COR-L47 (cell line): ENCODE data around the gene EHBP1.
"Not testable (repeated sequence)": the region's sequence is repeated elsewhere in the genome, so short reads cannot be mapped to it uniquely, and the experiment has no call there.

Source experiments
- DNase-seq: peaks from one replicate; lab custom pipeline; 2025; lab: John Stamatoyannopoulos, UW

EHBP1 gene

DNA sequence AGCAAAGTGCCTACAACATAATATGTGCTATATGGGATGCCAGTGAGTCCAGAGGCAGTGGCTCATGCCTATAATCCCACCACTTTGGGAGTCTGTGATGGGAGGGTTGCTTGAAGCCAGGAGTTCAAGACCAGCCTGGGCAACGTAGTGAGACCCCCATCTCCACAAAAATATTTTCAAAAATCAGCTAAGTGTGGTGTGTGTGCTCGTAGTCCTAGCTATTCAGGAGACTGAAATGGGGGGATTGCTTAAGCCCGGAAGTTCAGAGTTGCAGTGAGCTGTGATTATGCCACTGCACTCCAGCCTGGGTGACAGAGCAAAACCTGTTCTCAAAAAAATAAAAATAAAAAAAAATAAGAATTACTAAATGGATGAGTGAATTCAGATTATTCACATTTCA is 368.5 kb downstream of the EHBP1 start:
- no peak for DNase-seq

GRCh38 chr2:63074399-63074798 is 368.9 kb downstream of the EHBP1 start:
- DNase-seq: not testable (repeated sequence)

- no peak for DNase-seq
These were observed 373.5 kb downstream of the EHBP1 start for GRCh38 chr2:63078852-63079606.

GRCh38 chr2:63081404-63081803 is 375.9 kb downstream of the EHBP1 start:
- no peak for DNase-seq

- DNase-seq: no peak
These were observed 381.2 kb downstream of the EHBP1 start for GRCh38 chr2:63086687-63087086.

- no peak for DNase-seq
These were observed 386.9 kb downstream of the EHBP1 start for GRCh38 chr2:63092401-63092800.

DNA sequence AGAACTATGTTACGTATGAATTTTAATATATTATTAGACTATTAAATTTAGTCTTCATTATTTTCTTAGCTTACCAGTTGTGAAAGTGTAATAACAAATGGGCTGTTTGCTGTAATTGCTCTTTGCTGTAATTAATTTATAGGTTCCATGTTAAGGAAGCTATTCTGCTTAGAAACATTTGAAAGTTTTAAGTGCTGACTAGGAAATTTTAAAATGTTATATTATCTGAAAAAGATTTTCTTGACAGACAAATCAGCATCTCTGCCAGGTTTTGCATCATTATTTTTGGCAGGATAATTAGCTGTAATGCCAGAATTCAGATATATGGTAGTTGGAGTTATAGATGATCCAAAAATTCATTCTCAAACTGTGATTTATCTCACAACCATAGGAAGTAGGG is 387.3 kb downstream of the EHBP1 start:
- no peak for DNase-seq

- DNase-seq: no peak
These were observed 388.0 kb downstream of the EHBP1 start for GRCh38 chr2:63093502-63093901.
